GM21619 (cell line): ENCODE data around the gene PPP2R5D.
"Not testable (repeated sequence)": the region's sequence is repeated elsewhere in the genome, so short reads cannot be mapped to it uniquely, and the experiment has no call there.

ENCODE experiments used
- ATAC-seq: cut with Tn5 transposase; IDR thresholded peaks from one replicate; pipeline ENCODE4 v1.9.1; 2021; ENCODE audit not compliant: unreplicated experiment

Gene PPP2R5D

GRCh38 chr6:42988486-42989020 is 4.2 kb downstream of the PPP2R5D start:
- ATAC-seq = no peak

- ATAC-seq = no peak
Observed at GRCh38 chr6:42989923-42990322, 5.6 kb downstream of the PPP2R5D start.

DNA sequence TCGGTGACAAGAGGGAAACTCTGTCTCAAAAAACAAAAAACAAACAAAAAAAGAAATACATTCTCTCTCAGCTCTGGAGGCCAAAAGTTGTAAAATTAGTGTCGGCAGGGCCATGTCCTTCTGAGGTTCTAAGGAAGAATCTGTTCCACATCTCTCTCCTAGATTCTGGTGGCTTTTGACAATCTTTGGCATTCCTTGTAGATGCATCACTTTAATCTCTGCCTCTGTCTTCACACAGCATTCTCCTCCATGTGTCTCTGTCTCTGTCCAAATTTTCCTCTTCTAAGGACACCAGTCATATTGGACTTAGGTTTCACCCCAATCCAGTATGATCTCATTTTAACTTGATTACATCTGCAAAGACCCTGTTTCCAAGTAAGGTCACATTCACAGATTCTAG is 9.1 kb downstream of the PPP2R5D start:
- no peak for ATAC-seq

- ATAC-seq = no peak
Observed at GRCh38 chr6:42996513-42996912, 12.1 kb downstream of the PPP2R5D start.

DNA sequence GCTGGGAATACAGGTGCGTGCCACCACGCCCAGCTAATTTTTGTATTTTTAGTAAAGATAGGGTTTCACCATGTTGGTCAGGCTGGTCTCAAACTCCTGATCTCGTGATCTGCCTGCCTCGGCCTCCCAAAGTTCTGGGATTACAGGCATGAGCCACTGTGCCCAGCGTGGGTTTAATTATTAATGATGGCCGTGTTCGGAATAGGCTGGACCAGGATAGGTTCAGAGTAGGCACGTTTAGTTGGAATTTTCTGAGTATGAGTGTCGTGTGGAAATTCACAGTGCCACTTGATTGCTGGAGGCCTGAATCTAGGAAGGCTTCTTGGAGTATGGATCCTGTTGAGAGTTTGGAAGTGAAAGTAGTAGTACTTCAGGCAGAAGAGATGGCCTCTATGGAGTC is 13.8 kb downstream of the PPP2R5D start:
- not testable (repeated sequence) for ATAC-seq

DNA sequence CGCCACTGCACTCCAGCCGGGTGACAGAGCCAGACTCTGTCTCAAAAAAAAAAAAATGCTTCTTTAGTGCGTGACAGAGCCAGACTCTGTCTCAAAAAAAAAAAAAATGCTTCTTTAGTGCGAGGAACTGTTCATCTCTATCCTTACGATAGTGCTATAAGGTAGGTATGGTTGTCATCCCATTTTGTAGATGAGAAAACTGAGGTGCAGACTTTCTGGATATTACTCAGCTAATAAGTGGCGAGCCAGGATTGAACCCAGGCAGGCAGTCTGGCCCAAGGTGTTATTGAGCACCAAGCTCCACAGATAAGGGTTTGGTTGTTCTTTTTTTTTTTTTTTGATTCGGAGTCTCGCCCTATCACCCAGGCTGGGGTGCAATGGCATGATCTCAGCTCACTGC is 17.5 kb downstream of the PPP2R5D start:
- no peak for ATAC-seq

DNA sequence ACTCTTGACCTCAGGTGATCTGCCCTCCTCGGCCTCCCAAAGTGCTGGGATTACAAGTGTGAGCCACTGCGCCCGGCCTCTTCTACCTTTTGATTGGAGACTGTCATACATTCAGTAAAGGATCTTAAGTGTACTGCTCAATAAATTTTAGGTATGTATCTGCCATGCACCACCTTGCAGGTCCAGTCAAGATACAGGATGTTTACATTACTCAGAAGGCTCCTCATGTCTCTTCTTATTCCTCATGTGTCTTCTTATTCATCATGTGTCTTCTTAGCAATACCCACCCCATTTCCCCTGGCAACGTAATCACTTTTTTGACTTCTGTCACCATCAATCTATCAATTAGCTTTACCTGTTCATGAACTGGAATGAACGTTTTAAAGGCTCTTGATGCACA is 21.5 kb downstream of the PPP2R5D start:
- no peak for ATAC-seq

DNA sequence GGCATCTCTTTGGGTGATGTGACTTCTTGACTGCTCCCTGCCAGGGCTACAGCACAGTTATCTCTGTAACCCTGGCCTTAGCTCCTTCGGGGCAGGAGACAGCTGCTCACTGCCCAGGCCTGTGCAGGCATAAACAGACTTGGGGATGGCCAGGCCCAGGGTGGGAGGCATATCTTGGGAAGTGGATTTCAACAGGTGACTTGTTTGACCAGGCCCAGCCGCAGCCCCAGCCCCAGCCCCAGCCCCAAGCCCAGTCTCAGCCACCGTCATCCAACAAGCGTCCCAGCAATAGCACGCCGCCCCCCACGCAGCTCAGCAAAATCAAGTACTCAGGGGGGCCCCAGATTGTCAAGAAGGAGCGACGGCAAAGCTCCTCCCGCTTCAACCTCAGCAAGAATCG is 21.9 kb downstream of the PPP2R5D start:
- no peak for ATAC-seq

DNA sequence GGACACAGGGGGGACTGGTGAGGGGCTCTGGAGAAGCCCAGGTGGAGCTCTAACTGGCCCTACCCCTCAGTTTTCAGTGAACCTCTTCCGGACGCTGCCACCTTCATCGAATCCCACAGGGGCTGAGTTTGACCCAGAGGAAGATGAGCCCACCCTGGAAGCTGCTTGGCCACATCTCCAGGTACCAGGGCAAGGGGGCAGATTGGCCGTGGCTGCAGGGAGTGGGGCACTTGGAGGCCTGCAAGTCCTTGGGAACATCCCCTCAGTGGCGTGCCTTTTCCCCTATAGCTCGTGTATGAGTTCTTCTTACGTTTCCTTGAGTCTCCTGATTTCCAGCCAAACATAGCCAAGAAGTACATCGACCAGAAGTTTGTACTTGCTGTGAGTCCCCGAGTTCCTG is 22.8 kb downstream of the PPP2R5D start:
- ATAC-seq = no peak

GRCh38 chr6:43009124-43009523 is 24.8 kb downstream of the PPP2R5D start:
- no peak for ATAC-seq

DNA sequence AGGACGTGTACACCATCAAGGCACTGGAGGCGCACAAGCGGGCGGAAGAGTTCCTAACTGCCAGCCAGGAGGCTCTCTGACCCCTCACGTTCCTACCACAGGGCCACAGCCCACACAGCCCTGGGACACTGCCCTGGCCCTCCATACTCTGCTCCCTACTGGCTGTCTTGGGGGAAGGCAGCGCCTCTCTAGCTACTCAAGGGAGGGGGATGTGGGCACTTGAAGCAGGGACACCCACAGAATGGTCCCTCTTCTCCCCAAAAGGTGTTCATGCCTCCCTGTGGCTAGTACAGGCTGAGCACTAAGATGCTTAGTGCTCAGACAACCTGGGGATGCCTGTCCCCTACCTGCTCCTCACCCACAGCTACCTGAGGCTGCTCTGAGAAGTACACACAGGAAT is 26.8 kb downstream of the PPP2R5D start:
- ATAC-seq = no peak

- no peak for ATAC-seq
Observed at GRCh38 chr6:43012364-43012763, 28.0 kb downstream of the PPP2R5D start.

DNA sequence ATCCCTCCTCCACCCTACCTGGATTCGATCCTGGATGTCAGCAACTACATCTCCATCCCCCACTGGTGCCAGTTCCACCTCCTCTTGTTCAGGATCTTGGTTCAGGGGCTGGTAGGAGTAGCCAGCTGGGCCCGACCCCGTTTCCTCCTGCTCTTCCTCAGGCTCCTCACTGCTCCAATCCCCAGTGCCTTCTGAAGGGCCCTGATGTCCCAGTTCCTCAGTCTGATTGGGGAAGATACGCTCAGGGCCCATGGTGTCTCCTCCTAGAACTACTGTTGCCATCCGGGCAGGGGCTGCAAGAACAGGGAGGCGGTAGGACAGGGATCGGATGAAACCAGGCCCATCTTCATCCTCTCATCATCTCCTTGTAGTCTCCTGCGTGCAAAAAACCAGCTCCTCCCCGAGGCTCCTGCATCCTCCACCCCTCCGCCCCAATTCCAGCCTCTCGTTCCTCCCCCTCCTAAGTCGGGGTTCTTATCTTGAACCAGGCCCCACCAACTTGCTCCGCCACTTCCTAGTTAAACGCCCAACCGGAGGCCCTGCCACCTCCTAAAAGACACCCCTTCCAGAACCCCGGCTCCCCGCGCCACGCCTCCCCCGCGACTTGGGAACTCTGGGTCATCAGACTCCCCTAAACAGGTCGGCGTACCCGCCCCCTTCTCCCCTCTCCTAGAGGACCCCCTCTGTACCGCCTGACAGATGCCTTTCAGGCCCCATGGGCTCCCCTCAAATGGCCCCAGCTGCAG is 28.9 kb downstream of the PPP2R5D start:
- ATAC-seq = peak; percentile 4

DNA sequence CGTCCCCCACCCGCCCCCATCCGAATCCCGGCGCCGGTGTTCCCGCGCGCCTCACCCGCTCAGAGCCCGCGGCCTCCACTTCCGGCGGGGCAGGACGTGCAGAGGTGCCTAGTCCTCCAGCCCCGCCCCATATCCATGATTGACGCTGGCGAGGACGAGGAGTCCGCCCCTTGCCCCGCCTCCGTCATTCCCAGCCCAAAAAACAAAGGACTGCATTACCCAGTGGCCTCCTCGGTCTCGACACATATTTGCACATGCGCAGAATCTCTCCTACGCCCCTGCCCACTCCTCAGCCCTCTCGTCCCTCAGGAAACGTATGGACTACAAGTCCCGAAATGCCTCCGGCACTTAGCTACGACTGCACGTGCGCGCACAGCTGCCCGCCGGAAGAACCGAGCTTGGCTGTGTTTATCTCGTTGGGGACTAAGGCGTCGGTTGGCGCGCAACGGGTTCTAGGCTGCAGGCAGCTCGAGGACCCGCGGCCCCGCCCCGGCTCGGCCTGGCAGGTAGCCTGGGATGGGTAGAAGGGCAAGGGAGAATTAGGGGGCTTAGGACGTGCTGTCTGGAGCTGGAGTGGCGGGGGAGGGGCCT is 29.6 kb downstream of the PPP2R5D start, which contains the start of the genes KLHDC3 and MEA1:
TSS of gene KLHDC3 (plus strand) at position 407 of the 591 bp plus-strand sequence. CDS start 2,944 bp downstream, outside the sequence.
TSS of gene MEA1 (minus strand) at position 104 of the 591 bp plus-strand sequence. CDS start 133 bp downstream, outside the sequence.
- peak; percentile 91 for ATAC-seq

GRCh38 chr6:43014434-43014909 is 30.1 kb downstream of the PPP2R5D start:
- no peak for ATAC-seq

GRCh38 chr6:43016176-43016942 is 32.0 kb downstream of the PPP2R5D start:
- ATAC-seq = no peak

- ATAC-seq = no peak
Observed at GRCh38 chr6:43016943-43017334, 32.6 kb downstream of the PPP2R5D start.

- no peak for ATAC-seq
Observed at GRCh38 chr6:43019152-43019551, 34.8 kb downstream of the PPP2R5D start.

DNA sequence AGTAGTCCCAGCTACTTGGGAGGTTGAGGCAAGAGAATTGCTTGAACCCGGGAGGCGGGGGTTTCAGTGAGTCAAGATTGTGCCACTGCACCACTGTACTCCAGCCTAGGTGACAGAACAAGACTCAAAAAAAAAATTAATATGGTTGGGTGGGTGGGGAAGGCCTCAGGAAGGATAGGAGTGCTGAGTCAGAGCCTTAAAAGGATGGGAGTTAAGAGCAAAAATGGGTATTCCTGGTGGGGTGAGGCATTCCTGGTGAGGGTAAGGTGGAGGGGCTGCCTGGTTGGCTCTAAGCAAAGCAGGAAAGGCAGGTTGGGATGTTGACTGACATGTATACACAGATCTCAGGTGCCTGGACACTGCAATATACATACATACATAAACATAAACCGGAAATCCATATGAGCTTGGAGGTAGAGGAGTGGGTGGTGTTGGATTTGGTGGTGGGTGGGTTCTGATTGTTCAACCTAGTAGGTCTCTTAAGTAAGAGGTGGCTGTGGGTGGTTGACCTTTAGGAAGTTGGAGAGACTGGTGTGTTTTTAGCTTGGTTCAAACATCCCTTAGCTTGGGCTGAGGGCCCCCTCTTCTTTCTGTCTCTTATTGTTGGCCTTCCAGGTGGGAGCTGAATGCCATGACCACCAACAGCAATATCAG is 35.8 kb downstream of the PPP2R5D start:
- ATAC-seq = no peak

DNA sequence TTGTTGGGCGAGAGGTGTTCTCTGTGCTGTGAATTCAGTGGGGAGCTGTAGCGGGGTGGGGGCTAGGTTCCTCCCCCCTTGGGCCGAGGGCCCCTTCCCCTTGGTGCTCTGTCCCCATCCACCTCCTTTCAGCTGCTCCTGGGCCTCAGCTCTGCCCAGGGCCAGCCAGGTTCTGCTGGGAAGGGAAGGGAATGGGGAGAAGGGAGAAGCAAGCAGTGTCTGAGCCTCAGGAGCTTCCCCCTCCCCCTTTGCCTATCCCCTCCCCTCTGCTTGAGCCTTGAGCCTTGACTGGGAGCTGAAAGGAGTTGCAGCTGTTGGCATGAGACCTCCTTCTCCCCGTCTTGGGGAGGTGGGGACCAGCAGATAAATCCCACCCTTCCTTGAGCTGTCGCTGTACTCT is 36.5 kb downstream of the PPP2R5D start:
- no peak for ATAC-seq
